Prostate gland (tissue), 2 donors: Measurements from ENCODE around the gene SYDE2. TPM values are rescaled to one million over a fixed set of nuclear protein-coding genes. Genes with fewer than 3 reads are reported as not detected.

Experiments
- DNase-seq: peaks from one replicate; pipeline ENCODE4 v3.0.0-alpha.2; 2019; ENCODE audit warnings: low spot score
- H3K27ac ChIP-seq, 2 donors: fragments of 200-600 bp; sonication (generic); 2 replicates each; pipeline ENCODE4 v1.5.1; 2017 to 2019
- H3K27me3 ChIP-seq: fragments of 200-600 bp; sonication (generic); replicated peaks from 2 replicates; pipeline ENCODE4 v1.5.1; 2019; ENCODE audit not compliant: insufficient read depth
- H3K36me3 ChIP-seq, 2 donors: fragments of 200-600 bp; sonication (generic); 1 replicate in 1 of 2; 2 replicates in 1 of 2; pipeline versions ENCODE4 v1.5.1 to v1.8.1; 2017 to 2019
- H3K4me1 ChIP-seq: fragments of 200-600 bp; sonication (generic); replicated peaks from 2 replicates; pipeline ENCODE4 v1.5.1; 2019
- H3K4me3 ChIP-seq, 2 donors: fragments of 200-600 bp; sonication (generic); 2 replicates each; pipeline ENCODE4 v1.5.1; 2017 to 2019
- H3K9me3 ChIP-seq: fragments of 200-600 bp; sonication (generic); 2 replicates; pipeline ENCODE4 v1.5.1; 2017
- POLR2A ChIP-seq: fragments of 450-650 bp; IDR thresholded peaks from one replicate; pipeline ENCODE4 v1.6.1; 2016; ENCODE audit warnings: antibody characterized with exemption, mild to moderate bottlenecking
- POLR2AphosphoS5 ChIP-seq: sonication (generic); formaldehyde crosslinking; IDR thresholded peaks from one replicate; pipeline ENCODE4 v1.6.1; 2017; ENCODE audit warnings: antibody characterized with exemption
- WGBS: methylation state at CpG from one replicate; pipeline ENCODE4 v1.1.5; 2018; 5-methylcytosine and 5-hydroxymethylcytosine counted together
- intact Hi-C: fragments of 100-400 bp; cut with DNase I; formaldehyde crosslinking; loops from one replicate; pipeline ENCODE4 v1.14.2; 2022
- total RNA-seq, 2 donors: library from RNA; depleted of rRNA; stranded (reverse); fragments of >200 nt; gene quantifications; one replicate each; pipeline ENCODE4 v1.1.0, GENCODE V29; 2016
- TF ChIP-seq, protein P1 (sequence below), 4 experiments: fragments of 200-600 bp in 2 of 4; fragments of 450-650 bp in 2 of 4; sonication (generic) in 2 of 4; IDR thresholded peaks; 1 replicate in 3 of 4; 2 replicates in 1 of 4; pipeline ENCODE4 v1.5.1; 2016 to 2019; ENCODE audit warnings: antibody characterized with exemption in 4 of 4, mild to moderate bottlenecking in 2 of 4, moderate library complexity in 2 of 4

SYDE2 gene
- total RNA-seq, 2 donors from 2014 or later = 6.6 to 8.4 TPM

GRCh38 chr1:85229574-85230097, 28.8 kb upstream of the SYDE2 start:
- WGBS = 48% methylated on average over 6 of the region's 6 CpGs
- intact Hi-C loops = no loop called here
- H3K27ac ChIP-seq = no peak overlapping the region
- no peaks in the 10 kb centered on the region for H3K9me3 ChIP-seq
- H3K27me3 ChIP-seq = no peaks in the 10 kb centered on the region
- no peak for DNase-seq
- TF ChIP-seq, protein P1, sequence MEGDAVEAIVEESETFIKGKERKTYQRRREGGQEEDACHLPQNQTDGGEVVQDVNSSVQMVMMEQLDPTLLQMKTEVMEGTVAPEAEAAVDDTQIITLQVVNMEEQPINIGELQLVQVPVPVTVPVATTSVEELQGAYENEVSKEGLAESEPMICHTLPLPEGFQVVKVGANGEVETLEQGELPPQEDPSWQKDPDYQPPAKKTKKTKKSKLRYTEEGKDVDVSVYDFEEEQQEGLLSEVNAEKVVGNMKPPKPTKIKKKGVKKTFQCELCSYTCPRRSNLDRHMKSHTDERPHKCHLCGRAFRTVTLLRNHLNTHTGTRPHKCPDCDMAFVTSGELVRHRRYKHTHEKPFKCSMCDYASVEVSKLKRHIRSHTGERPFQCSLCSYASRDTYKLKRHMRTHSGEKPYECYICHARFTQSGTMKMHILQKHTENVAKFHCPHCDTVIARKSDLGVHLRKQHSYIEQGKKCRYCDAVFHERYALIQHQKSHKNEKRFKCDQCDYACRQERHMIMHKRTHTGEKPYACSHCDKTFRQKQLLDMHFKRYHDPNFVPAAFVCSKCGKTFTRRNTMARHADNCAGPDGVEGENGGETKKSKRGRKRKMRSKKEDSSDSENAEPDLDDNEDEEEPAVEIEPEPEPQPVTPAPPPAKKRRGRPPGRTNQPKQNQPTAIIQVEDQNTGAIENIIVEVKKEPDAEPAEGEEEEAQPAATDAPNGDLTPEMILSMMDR (IDR thresholded peaks at IDR 0.05) = no peak
- TF ChIP-seq POLR2A = no peak
- no peaks in the 10 kb centered on the region for H3K36me3 ChIP-seq
- no peaks in the 10 kb centered on the region for H3K4me1 ChIP-seq
- H3K4me3 ChIP-seq = no peak overlapping the region

DNA sequence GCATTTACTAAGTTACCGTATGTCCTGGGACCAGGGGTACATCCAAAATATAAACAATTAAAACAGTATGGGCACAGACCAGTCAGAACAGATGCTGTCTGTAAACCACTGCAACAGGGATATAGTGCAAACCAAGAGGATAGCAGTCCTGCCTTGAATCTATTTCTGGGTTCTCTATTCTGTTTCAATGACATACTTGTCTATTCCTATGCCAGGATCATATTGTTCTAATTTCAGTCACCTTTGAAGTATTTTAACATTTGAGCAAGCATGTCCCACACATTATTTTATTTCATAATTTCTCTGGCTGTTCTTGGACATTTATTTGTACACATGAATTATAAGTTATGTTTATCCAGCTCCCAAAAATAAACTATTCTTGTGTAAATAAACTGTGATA, 28.2 kb upstream of the SYDE2 start:
- no peak overlapping the region for H3K27ac ChIP-seq
- no peaks in the 10 kb centered on the region for H3K27me3 ChIP-seq
- no peaks in the 10 kb centered on the region for H3K36me3 ChIP-seq
- TF ChIP-seq, protein P1 (IDR thresholded peaks at IDR 0.05) = no peak
- TF ChIP-seq POLR2AphosphoS5 = no peak
- no peak for TF ChIP-seq POLR2A
- H3K4me1 ChIP-seq = no peaks in the 10 kb centered on the region
- no peak overlapping the region for H3K4me3 ChIP-seq
- no peaks in the 10 kb centered on the region for H3K9me3 ChIP-seq
- WGBS = 68% methylated on average over 1 of the region's 1 CpG
- no peak for DNase-seq
- intact Hi-C loops = no loop called here

DNA sequence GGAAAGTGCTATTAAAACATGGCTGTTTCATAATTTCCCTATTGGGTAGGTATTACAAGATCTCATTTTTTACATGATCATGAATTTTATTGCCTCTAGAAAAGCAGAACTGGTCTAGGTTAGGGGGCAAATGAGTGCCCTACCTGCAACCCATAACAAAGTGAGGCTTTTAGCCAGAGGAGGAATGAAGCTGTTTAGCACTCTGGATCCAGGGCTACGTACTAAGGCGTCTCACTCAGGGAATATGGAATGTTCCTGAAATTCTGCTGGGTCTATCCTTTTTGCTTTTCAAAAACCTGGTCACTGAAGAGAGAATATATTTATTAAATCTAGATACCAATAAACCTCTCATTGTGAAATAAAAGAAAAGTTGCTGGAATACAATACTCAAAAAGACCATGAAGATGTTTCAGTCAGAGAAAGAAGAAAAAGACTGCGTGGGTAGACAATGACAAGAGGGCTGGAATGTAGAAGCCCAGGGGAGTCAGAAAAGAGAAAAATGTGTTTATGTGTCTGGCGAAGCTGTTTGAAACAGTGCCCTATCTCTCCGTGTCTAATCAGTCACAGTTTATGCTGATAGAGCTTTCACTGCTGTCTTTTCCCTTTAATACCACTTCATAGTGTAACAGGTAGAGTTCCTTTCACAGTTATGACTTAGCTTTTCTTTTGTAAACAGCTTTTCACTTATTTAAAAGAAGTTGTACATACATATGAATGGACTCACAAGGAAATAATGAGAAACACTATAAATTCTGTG, 25.0 kb upstream of the SYDE2 start:
- H3K27me3 ChIP-seq = no peaks in the 10 kb centered on the region
- TF ChIP-seq, protein P1 (IDR thresholded peaks at IDR 0.05) = no peak
- intact Hi-C loops = no loop called here
- no peaks in the 10 kb centered on the region for H3K9me3 ChIP-seq
- peak overlapping the region in 1 of 2 donors; percentile 22 for H3K27ac ChIP-seq
- H3K36me3 ChIP-seq = no peaks in the 10 kb centered on the region
- 45% methylated on average over 5 of the region's 5 CpGs for WGBS
- DNase-seq = no peak
- no peak overlapping the region for H3K4me3 ChIP-seq
- H3K4me1 ChIP-seq = no peaks in the 10 kb centered on the region

- TF ChIP-seq POLR2AphosphoS5 = peak; percentile 52
- TF ChIP-seq, protein P1 (IDR thresholded peaks at IDR 0.05) = no peak
- no peak for TF ChIP-seq POLR2A
- 36% methylated on average over 3 of the region's 3 CpGs for WGBS
Measured at GRCh38 chr1:85224734-85225623, 24.2 kb upstream of the SYDE2 start.

More at GRCh38 chr1:85224734-85225623, 24.2 kb upstream of the SYDE2 start:
- Histone ChIP-seq H3K36me3 (no peaks in the 10 kb centered on the region), H3K4me1 (no peaks in the 10 kb centered on the region), H3K27ac (peak overlapping the region in 1 of 2 donors; percentile 11), H3K4me3 (no peak overlapping the region), H3K9me3 (no peaks in the 10 kb centered on the region), H3K27me3 (no peaks in the 10 kb centered on the region)
- intact Hi-C loops = no loop called here
- peak; percentile 67 for DNase-seq
